ENCODE data around the gene PTPRA. TPM values are rescaled to one million over a fixed set of nuclear protein-coding genes. Genes with fewer than 3 reads are reported as not detected.

PTPRA gene
- total and polyA plus RNA-seq, 2 donors (not counting 3 experiments of a cell fraction or from before 2014, with no cell fraction given), result 43.2 to 53.4 TPM

DNA sequence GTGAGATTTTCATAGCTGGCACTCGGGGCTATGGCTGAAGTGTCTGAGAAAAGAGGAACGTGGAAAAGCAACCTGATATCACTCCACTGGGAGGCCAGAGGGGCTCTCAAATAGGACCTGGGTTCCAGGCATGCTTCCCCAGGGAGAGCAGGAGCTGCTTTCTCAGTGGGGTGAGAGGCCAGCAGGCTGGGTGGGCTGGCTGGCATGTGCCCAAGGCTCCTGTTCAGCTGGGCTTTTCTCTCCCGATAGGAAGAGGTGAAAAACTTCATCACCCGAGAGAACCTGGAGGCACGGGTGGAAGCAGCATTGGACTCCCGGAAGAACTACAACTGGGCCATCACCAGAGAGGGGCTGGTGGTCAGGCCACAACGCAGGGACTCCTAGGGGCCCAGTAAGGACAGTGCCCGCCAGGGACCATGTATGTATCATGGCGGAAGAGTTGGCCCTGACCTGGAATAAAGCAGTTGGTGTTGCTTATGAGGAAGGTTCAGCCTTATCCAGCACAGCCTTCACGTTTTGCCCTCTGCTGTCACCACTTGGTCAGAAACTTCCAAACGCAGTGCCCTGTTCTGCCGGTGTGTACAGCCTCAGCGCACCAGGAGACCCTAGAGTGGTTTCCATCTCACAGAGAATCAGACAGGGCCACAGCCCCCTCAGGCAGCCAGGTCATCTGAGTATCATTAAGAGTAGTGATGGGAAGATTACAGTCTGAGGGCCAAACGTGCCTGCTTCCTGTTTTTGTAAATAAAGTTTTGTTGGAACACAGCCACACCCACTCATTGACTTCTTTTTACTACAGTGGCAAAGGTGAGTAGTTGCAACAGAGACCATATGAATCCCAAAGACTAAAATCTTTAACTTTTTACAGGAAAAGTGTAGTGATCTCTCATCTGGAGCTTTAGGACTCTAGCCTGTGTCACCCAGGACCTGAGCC is 174.5 kb downstream of the PTPRA start:
- CTCF ChIA-PET, result no interaction called here
- Histone ChIP-seq H2AFZ (ENCODE audit: low read depth, low read length) (no peak overlapping the region), H3K9ac (replicated peaks; ENCODE audit: extremely low read depth, insufficient read depth, low read length) (no peak overlapping the region), H4K20me1 (replicated peaks; ENCODE audit: control insufficient read depth, extremely low read depth, insufficient read depth, low read length) (no peaks in the 10 kb centered on the region), H3K36me3 (ENCODE audit: control insufficient read depth in 2 of 2, extremely low read depth in 1 of 2, insufficient read depth in 2 of 2, low read length in 2 of 2) (peaks cover 3 to 16% of the 10 kb centered on the region in 2 experiments), H3K79me2 (ENCODE audit: control insufficient read depth, insufficient read depth, low read length) (peaks cover 9% of the 10 kb centered on the region), H3K27me3 (ENCODE audit: control insufficient read depth in 2 of 2, insufficient read depth in 2 of 2, low read length in 2 of 2) (no peaks in the 10 kb centered on the region), H3K4me3 (replicated peaks in 1 of 3; ENCODE audit: insufficient read depth in 1 of 3, low read depth in 1 of 3, low read length in 3 of 3) (no peak overlapping the region), H3K27ac (ENCODE audit: insufficient read depth, low read depth, low read length) (no peak overlapping the region), H3K9me3 (replicated peaks; ENCODE audit: control insufficient read depth, insufficient read depth, low read length) (no peaks in the 10 kb centered on the region), H3K4me2 (ENCODE audit: insufficient read depth, low read length) (no peak overlapping the region), H3K9me1 (replicated peaks; ENCODE audit: control insufficient read depth, extremely low read depth, insufficient read depth, low read length) (no peaks in the 10 kb centered on the region), H3K4me1 (ENCODE audit: control insufficient read depth, extremely low read depth, insufficient read depth, low read length) (peaks cover 9% of the 10 kb centered on the region)
- no peak for DNase-seq (ENCODE audit: low read depth, low spot score)
- dilution Hi-C loops (cut with MboI; ENCODE audit: extremely low pct_ligation_motif_present, low sequenced_read_pairs), result no loop called here
- no peak for FAIRE-seq
- POLR2A ChIA-PET, result no interaction called here
- intact Hi-C loops (cut with micrococcal nuclease), result loop anchor here (5.0 kb wide), 1 partner anchor 175 kb away; the partner anchor contains the start of gene PTPRA
- BruUV-seq (replicated peaks), result TSS peak; percentile 38
- TF ChIP-seq, protein P1, sequence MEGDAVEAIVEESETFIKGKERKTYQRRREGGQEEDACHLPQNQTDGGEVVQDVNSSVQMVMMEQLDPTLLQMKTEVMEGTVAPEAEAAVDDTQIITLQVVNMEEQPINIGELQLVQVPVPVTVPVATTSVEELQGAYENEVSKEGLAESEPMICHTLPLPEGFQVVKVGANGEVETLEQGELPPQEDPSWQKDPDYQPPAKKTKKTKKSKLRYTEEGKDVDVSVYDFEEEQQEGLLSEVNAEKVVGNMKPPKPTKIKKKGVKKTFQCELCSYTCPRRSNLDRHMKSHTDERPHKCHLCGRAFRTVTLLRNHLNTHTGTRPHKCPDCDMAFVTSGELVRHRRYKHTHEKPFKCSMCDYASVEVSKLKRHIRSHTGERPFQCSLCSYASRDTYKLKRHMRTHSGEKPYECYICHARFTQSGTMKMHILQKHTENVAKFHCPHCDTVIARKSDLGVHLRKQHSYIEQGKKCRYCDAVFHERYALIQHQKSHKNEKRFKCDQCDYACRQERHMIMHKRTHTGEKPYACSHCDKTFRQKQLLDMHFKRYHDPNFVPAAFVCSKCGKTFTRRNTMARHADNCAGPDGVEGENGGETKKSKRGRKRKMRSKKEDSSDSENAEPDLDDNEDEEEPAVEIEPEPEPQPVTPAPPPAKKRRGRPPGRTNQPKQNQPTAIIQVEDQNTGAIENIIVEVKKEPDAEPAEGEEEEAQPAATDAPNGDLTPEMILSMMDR (IDR thresholded peaks at IDR 0.05; ENCODE audit: extremely low read depth in 1 of 2, insufficient read depth in 1 of 2, low read depth in 1 of 2, low read length in 2 of 2), result no peak
- no peak for TF ChIP-seq JUN (IDR thresholded peaks at IDR 0.05; ENCODE audit: borderline replicate concordance, insufficient read depth, insufficient read length, low read depth)

DNA sequence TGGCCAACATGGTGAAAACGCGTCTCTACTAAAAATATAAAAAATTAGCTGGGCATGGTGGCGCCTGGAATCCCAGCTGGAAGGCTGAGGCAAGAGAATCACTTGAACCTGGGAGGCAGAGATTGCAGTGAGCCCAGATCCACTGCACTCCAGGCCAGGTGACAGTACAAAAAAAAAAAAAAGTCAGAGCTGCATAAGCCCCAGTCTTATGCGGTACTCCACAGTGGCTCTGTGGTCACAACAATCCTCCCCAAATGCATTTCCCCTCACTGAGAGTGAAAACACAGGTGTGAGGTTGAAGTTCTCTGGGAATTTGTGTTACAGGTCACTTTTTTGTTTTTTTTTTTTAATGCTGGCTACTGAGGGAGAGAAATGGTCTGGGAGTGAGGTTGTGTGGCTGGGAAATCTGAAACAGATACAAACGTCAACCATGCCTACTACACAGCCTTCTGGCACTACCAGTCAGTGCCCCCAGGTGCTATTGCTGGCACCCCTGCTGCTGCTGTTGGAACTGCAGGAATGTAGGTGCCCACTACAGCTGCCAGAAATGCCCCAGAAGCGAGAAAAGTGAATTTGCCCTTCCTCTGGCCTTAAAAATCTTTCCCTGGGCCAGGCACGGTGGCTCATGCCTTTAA is 178.2 kb downstream of the PTPRA start:
- CTCF ChIA-PET, result interaction anchor here (0.6 to 3.4 kb wide), 3 partner anchors 64 to 579 kb away, joined by 4 to 59 read pairs (median 6); no protein-coding TSS in a partner anchor
- dilution Hi-C loops (cut with MboI; ENCODE audit: extremely low pct_ligation_motif_present, low sequenced_read_pairs), result no loop called here
- H3K27me3 ChIP-seq (ENCODE audit: control insufficient read depth in 2 of 2, insufficient read depth in 2 of 2, low read length in 2 of 2), result no peaks in the 10 kb centered on the region

More for the DNA sequence above, 178.2 kb downstream of the PTPRA start:
- Histone ChIP-seq H3K79me2 (ENCODE audit: control insufficient read depth, insufficient read depth, low read length) (peaks cover 8% of the 10 kb centered on the region), H3K4me3 (replicated peaks in 1 of 3; ENCODE audit: insufficient read depth in 1 of 3, low read depth in 1 of 3, low read length in 3 of 3) (no peak overlapping the region), H2AFZ (ENCODE audit: low read depth, low read length) (no peak overlapping the region), H4K20me1 (replicated peaks; ENCODE audit: control insufficient read depth, extremely low read depth, insufficient read depth, low read length) (no peaks in the 10 kb centered on the region), H3K4me2 (ENCODE audit: insufficient read depth, low read length) (no peak overlapping the region), H3K4me1 (ENCODE audit: control insufficient read depth, extremely low read depth, insufficient read depth, low read length) (peaks cover 5% of the 10 kb centered on the region), H3K36me3 (ENCODE audit: control insufficient read depth in 2 of 2, extremely low read depth in 1 of 2, insufficient read depth in 2 of 2, low read length in 2 of 2) (peaks cover 3 to 16% of the 10 kb centered on the region in 2 experiments), H3K9ac (replicated peaks; ENCODE audit: extremely low read depth, insufficient read depth, low read length) (no peak overlapping the region), H3K27ac (ENCODE audit: insufficient read depth, low read depth, low read length) (no peak overlapping the region), H3K9me3 (replicated peaks; ENCODE audit: control insufficient read depth, insufficient read depth, low read length) (no peaks in the 10 kb centered on the region), H3K9me1 (replicated peaks; ENCODE audit: control insufficient read depth, extremely low read depth, insufficient read depth, low read length) (no peaks in the 10 kb centered on the region)
- intact Hi-C loops (cut with micrococcal nuclease), result no loop called here
- TF ChIP-seq FOS (IDR thresholded peaks at IDR 0.05; ENCODE audit: borderline replicate concordance, insufficient read depth, low read length) (no peak), POLR2AphosphoS5 (IDR thresholded peaks at IDR 0.05; ENCODE audit: insufficient read depth, low read depth, low read length) (no peak), POLR2A (IDR thresholded peaks at IDR 0.05; ENCODE audit: low read depth, low read length) (no peak), EZH2 (IDR thresholded peaks at IDR 0.05; ENCODE audit: borderline replicate concordance, low read depth, low read length, severe bottlenecking) (no peak), JUN (IDR thresholded peaks at IDR 0.05; ENCODE audit: borderline replicate concordance, insufficient read depth, insufficient read length, low read depth) (no peak), GATA2 (IDR thresholded peaks at IDR 0.05; ENCODE audit: insufficient read depth, insufficient read length, low read depth, low read length) (no peak), MYC (IDR thresholded peaks at IDR 0.05; ENCODE audit: low read depth, low read length) (no peak)
- TF ChIP-seq, protein P2, sequence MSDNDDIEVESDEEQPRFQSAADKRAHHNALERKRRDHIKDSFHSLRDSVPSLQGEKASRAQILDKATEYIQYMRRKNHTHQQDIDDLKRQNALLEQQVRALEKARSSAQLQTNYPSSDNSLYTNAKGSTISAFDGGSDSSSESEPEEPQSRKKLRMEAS (IDR thresholded peaks at IDR 0.05; ENCODE audit: insufficient read depth, insufficient read length), result no peak
- TF ChIP-seq, protein P1 (IDR thresholded peaks at IDR 0.05; ENCODE audit: extremely low read depth in 1 of 2, insufficient read depth in 1 of 2, low read depth in 1 of 2, low read length in 2 of 2), result no peak
- BruUV-seq (replicated peaks), result no TSS peak
- POLR2A ChIA-PET, result no interaction called here
- no peak for FAIRE-seq
- DNase-seq (ENCODE audit: low read depth, low spot score), result no peak

Measured in endothelial cell of umbilical vein (primary cell).